Muscle layer of duodenum (tissue), 2 donors: ENCODE results near the gene ASTL.

Experiments
- H3K27ac ChIP-seq: one replicate; pipeline ENCODE4 v1.7.0; 2013; ENCODE audit warnings: mild to moderate bottlenecking, low read length
- H3K27me3 ChIP-seq: one replicate; pipeline ENCODE4 v1.7.0; 2013; ENCODE audit warnings: low read depth, mild to moderate bottlenecking, control low read depth, low read length
- H3K36me3 ChIP-seq, 2 donors: one replicate each; pipeline ENCODE4 v1.7.0; 2013; ENCODE audit warnings: low read length in 2 of 2, control low read depth in 1 of 2, mild to moderate bottlenecking in 1 of 2; ENCODE audit not compliant: insufficient read depth in 2 of 2, control insufficient read depth in 1 of 2
- H3K4me1 ChIP-seq, 2 donors: one replicate each; pipeline ENCODE4 v1.7.0; 2013; ENCODE audit warnings: low read length in 2 of 2, mild to moderate bottlenecking in 2 of 2, control low read depth in 1 of 2, moderate library complexity in 1 of 2; ENCODE audit not compliant: insufficient read depth in 2 of 2, control insufficient read depth in 1 of 2
- H3K4me3 ChIP-seq, 2 donors: one replicate each; pipeline ENCODE4 v1.7.0; 2013; ENCODE audit warnings: low read length in 2 of 2, low read depth in 1 of 2, mild to moderate bottlenecking in 1 of 2
- H3K9me3 ChIP-seq, 2 donors: one replicate each; pipeline ENCODE4 v1.7.0; 2013; ENCODE audit warnings: low read length in 2 of 2, control low read depth in 1 of 2, mild to moderate bottlenecking in 1 of 2; ENCODE audit not compliant: control insufficient read depth in 1 of 2
- donor health status: healthy.

The ASTL gene

GRCh38 chr2:96075199-96075771 lies 63.0 kb downstream of the ASTL start:
- Histone ChIP-seq H3K4me3 (no peak overlapping the region), H3K27ac (no peak overlapping the region), H3K27me3 (no peaks in the 10 kb centered on the region), H3K36me3 (no peaks in the 10 kb centered on the region), H3K9me3 (peaks cover 0 to 16% of the 10 kb centered on the region in 2 donors), H3K4me1 (no peaks in the 10 kb centered on the region)

GRCh38 chr2:96074156-96074555 lies 64.1 kb downstream of the ASTL start:
- Histone ChIP-seq H3K4me1 (no peaks in the 10 kb centered on the region), H3K27me3 (no peaks in the 10 kb centered on the region), H3K36me3 (no peaks in the 10 kb centered on the region), H3K9me3 (peaks cover 0 to 16% of the 10 kb centered on the region in 2 donors), H3K27ac (no peak overlapping the region), H3K4me3 (no peak overlapping the region)

GRCh38 chr2:96073170-96073775 lies 65.0 kb downstream of the ASTL start:
- Histone ChIP-seq H3K4me3 (no peak overlapping the region), H3K27ac (no peak overlapping the region), H3K9me3 (peaks cover 0 to 16% of the 10 kb centered on the region in 2 donors), H3K27me3 (no peaks in the 10 kb centered on the region), H3K4me1 (no peaks in the 10 kb centered on the region), H3K36me3 (no peaks in the 10 kb centered on the region)
